Measurements from ENCODE around the gene ZNF605. TPM values are rescaled to one million over a fixed set of nuclear protein-coding genes. Genes with fewer than 3 reads are reported as not detected.
"Not testable (repeated sequence)": the region's sequence is repeated elsewhere in the genome, so short reads cannot be mapped to it uniquely, and the experiment has no call there.

Gene ZNF605
- total RNA-seq, 1 donor from 2014 or later = 18.8 TPM

- no peak for DNase-seq (ENCODE audit: low spot score in 2 of 2)
- no peak for FAIRE-seq
Observed at GRCh38 chr12:132949936-132950837, 5.9 kb downstream of the ZNF605 start.

DNA sequence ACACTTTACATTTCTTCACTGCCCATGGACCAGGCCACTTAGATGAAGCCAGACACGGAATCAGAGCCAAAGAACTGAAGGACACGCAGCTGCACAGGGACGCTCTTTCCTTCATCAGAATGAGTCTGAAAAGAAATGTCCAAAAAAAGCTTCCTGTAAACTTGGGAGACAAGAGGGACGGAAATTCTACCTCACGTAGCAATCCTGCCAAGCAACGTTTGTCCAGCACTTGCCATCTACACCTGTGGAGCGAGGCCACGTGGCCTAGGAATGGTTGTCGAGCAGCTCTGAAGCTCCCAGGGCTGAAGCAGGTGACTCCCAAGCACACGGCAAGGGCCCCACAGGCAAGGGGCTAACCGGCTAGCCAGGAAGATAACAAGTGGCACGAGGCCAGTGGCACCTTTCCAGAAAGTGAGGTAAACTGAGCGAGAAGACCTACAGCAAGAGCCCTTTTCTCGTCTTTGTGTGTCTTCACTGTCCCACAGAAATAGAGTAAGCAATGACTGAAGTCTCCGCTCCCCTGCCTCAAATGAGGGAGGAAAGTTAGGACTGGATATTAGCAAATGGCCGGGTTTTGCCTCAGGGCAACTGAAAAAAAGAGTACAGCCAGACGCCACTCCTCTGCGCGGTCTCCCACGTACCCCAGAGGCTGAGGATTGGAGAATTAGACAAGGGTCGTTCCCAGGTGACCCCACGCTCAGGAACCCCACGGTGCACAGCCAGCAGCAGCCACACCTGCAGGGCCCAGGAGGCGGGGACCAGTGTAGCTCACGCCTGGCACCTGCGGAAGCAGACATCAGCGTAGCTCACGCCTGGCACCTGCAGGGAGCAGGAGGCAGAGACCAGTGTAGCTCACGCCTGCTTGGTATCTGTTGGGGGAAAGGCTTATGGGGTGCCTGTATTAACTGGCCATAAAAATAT, 7.7 kb downstream of the ZNF605 start:
- no peak for FAIRE-seq
- no peak for DNase-seq (ENCODE audit: low spot score in 2 of 2)

DNA sequence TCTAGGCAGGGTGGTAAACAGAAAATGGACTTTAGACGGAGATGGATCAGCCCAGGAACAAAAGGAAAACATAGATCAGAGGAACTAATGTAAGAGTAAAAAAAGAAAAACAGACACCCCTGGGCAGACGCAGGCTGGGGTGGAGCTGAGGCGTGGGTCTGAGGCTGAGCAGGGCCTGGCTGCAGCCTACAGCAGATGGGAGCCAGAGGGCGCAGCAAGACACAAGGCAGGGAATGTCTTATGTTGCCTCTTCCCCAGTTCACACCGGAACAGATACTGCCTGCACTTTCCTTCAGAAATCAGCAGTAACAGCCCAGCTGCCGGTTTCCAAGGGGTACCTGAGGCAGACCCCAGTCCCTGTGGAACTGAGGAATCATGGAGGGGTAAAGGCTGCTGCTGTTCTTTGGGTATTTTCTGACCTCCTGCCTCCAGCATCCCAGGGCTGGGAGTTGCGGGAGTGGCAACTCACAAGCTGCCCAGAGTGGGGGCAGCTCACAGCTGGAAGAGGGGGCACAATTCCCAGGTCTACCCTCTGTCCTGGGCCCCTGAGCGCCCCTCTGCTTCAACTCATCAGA, 9.8 kb downstream of the ZNF605 start:
- FAIRE-seq (no peak), DNase-seq (ENCODE audit: low spot score in 2 of 2) (no peak)

DNA sequence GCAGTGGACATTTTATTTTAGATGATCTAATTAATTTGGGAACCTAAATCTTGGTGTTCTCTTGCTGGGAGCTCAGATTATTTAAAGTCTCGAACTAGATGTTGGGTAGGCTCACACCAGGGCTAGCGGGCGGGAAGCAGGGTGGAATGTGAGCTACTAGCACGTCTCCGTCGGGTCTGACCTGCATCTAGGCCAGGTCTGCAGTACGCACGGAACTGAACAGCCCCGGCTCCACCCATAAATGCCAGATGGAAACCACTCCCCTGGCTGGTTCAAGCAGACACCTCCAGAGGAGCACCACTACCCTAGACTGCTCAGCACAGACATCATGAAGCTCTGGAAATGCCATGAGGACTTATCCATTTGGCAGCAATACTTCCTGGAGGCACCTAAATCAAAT, 10.3 kb downstream of the ZNF605 start:
- FAIRE-seq = no peak

GRCh38 chr12:132942611-132943010, 13.5 kb downstream of the ZNF605 start:
- FAIRE-seq (no peak), DNase-seq (ENCODE audit: low spot score in 2 of 2) (no peak)

More for the DNA sequence above, 10.3 kb downstream of the ZNF605 start:
- DNase-seq (ENCODE audit: low spot score in 2 of 2) = no peak

GRCh38 chr12:132941336-132941954, 14.7 kb downstream of the ZNF605 start:
- DNase-seq (ENCODE audit: low spot score in 2 of 2) (no peak), FAIRE-seq (no peak)

DNA sequence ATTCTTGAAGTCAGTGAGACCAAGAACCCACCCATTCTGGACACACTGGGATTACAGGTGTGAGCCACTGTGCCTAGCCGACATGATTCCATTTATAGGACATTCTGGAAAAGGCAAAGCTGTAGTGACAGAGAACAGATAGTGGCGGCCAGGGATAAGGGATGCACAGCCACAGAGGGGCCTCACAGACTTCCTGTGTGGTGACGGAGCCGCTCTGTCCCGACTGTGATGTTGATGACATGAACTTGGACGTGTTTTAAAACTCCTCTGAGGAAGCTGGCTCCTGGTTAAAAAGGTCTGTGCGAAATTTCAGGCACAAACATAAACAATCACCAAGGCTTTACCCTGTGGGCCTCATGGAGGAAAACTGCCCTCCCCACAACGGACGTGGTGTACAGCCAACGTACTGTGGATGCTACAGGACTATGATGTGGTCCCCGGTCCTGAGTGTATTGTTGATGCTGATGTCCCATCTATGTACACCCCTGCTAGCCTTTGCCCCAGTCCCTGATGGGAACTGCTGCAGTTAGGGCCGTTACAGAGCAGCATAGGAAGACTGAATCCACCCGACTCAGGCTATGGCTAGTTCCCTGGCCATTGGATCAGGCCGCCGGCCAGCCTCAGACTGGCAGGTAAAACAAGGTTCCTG, 15.9 kb downstream of the ZNF605 start:
- no peak for DNase-seq (ENCODE audit: low spot score in 2 of 2)
- FAIRE-seq = no peak

- not testable (repeated sequence) for DNase-seq (ENCODE audit: low spot score in 2 of 2); FAIRE-seq
Observed at GRCh38 chr12:132938807-132939206, 17.3 kb downstream of the ZNF605 start.

DNA sequence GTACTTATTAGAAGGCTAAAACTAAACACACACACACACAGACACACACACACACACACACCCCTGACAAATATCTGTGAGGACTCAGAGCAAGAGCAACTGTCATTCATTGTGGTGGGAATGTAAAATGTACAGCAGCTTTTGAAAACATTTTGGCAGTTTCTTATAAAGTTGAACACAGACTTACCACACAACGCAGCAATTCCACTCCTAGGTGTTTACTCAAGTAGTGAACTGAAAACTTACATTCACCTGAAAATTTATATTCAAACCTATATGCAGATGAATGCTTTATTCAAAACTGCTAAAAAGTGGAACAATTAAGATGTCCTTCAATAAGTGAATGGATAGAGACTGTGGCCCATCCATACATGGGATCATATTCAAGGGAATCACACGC, 18.6 kb downstream of the ZNF605 start:
- DNase-seq (ENCODE audit: low spot score in 2 of 2) (no peak), FAIRE-seq (no peak)

DNA sequence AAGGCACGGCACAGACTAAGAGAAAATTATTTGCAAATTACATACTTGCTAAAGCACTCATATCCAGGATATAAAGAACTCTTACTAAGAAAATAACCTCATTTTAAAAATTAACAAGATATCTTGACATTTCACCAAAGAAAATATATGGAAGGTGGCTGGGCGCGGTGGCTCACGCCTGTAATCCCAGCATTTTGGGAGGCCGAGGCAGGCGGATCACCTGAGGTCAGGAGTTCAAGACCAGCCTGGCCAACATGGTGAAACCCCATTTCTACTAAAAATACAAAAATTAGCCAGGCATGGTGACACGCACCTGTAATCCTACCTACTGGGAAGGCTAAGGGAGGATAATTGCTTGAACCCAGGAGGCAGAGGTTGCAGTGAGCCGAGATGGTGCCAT, 19.2 kb downstream of the ZNF605 start:
- DNase-seq (ENCODE audit: low spot score in 2 of 2); FAIRE-seq: not testable (repeated sequence)

- FAIRE-seq = no peak
- no peak for DNase-seq (ENCODE audit: low spot score in 2 of 2)
Observed at GRCh38 chr12:132936163-132936562, 19.9 kb downstream of the ZNF605 start.

- FAIRE-seq (no peak), DNase-seq (ENCODE audit: low spot score in 2 of 2) (no peak)
Observed at GRCh38 chr12:132926415-132926833, 29.7 kb downstream of the ZNF605 start.

- FAIRE-seq (no peak), DNase-seq (ENCODE audit: low spot score in 2 of 2) (no peak)
Observed at GRCh38 chr12:132925597-132926414, 30.3 kb downstream of the ZNF605 start.

GRCh38 chr12:132924356-132924755, 31.8 kb downstream of the ZNF605 start:
- DNase-seq (ENCODE audit: low spot score in 2 of 2) (no peak), FAIRE-seq (no peak)

DNA sequence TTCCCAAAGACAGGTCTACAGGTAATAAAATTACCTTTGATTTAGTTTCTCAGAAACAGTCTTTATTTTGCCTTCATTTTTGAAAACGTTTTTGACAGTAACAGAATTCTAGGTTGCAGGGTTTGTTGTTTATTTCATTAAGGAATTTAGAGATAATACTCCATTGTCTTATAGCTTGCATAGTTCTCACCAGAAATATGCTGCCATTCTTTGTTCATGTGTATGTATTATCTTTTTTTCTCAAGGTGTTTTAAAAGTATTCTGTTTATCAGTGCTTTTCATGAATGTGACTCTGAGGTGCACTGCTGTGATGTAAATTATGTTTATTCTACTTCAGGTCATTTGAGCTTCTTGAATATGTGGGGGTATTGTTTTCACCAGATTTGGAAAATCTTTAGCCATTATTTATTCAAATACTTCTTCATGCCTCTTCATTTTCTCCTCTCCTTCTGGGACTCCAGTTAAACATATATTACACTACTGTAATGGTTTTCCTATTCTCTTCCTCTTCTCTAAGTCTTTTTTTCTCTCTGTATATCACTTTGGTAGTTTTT, 32.7 kb downstream of the ZNF605 start:
- FAIRE-seq (no peak), DNase-seq (ENCODE audit: low spot score in 2 of 2) (no peak)

- DNase-seq (ENCODE audit: low spot score in 2 of 2) (no peak), FAIRE-seq (no peak)
Observed at GRCh38 chr12:132922676-132923075, 33.4 kb downstream of the ZNF605 start.

GRCh38 chr12:132921685-132922084, 34.4 kb downstream of the ZNF605 start:
- DNase-seq (ENCODE audit: low spot score in 2 of 2) (no peak), FAIRE-seq (no peak)

GRCh38 chr12:132918680-132919079, 37.4 kb downstream of the ZNF605 start:
- FAIRE-seq = no peak
- DNase-seq (ENCODE audit: low spot score in 2 of 2) = no peak

- FAIRE-seq (no peak), DNase-seq (ENCODE audit: low spot score in 2 of 2) (no peak)
Observed at GRCh38 chr12:132909030-132909368, 47.1 kb downstream of the ZNF605 start.
